HG02763 (cell line): ENCODE data around the gene PRSS33.

Experiments used
- ATAC-seq: cut with Tn5 transposase; IDR thresholded peaks from one replicate; pipeline ENCODE4 v1.9.1; 2021; ENCODE audit warnings: mild to moderate bottlenecking, moderate library complexity; ENCODE audit not compliant: unreplicated experiment

PRSS33 gene, protein sequence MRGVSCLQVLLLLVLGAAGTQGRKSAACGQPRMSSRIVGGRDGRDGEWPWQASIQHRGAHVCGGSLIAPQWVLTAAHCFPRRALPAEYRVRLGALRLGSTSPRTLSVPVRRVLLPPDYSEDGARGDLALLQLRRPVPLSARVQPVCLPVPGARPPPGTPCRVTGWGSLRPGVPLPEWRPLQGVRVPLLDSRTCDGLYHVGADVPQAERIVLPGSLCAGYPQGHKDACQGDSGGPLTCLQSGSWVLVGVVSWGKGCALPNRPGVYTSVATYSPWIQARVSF

DNA sequence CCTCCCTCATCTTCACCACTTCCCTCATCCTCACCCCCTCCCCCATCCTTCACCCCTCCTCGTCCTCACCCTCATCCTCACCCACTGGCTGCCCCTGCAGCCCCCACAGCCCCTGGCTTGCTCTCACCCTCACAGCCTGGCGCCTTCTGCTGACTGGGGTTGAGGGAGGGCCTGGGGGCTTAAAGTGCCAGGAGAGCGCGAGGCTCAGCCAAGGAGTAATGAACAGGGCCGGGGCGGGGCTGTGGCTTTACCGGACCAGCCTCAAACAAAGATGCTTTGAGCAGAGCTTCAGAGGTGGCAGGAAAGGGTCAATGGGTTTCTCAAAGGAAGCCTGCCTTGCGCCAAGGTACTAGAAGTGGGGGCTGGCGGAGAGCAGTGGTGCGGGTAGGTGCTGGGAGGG lies at the start of gene PRSS33:
PRSS33 (minus strand) TSS at position 155 of the 400 bp plus-strand sequence. CDS start 1,013 bp downstream, outside the sequence.
- no peak for ATAC-seq

- no peak for ATAC-seq
These were observed 49.5 kb upstream of the PRSS33 start for GRCh38 chr16:2836646-2837508.

DNA sequence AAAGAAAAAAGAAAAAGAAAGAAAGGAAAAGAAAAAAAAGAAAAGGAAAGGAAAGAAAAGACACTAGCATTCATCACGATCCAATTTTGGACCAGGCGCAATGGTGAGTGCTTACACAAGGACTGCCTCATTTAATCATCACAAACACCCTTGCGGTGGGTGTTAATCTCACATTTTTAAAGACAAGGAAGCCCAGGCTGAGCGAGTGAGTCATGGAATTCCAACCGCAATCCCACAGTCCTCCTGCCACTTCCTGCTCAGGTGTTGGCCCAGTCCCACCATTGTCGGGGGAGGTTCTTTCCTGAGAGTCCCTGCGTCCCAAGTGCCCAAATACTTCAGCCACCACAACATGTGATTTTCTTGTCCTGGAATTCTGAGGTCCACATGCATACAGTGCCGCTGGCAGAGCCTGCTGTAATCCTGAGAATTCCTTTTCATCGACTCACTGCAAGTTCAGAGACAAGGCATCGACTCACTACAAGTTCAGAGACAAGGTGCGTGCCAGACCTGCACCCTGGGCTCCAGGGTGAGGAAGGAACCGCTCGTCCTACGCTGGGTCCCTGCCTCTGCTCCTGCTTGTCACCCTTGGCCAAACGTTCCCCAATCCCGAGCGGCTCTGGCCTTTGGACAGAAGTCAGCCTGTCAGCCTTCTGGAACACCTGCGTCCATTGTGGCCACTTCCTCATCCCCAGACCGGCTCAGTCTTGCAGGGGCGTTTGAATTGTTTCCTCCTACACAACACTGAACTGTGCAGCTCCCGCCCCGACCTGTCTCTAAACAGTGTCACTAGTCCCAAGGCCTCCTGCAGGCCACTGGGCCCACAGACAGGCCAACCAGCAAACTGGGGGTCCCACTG lies 48.5 kb upstream of the PRSS33 start:
- no peak for ATAC-seq

GRCh38 chr16:2834968-2835367 lies 47.6 kb upstream of the PRSS33 start:
- ATAC-seq = no peak

GRCh38 chr16:2833776-2834175 lies 46.4 kb upstream of the PRSS33 start:
- no peak for ATAC-seq

GRCh38 chr16:2831203-2831602 lies 43.8 kb upstream of the PRSS33 start:
- ATAC-seq = no peak

GRCh38 chr16:2830355-2830695 lies 43.0 kb upstream of the PRSS33 start:
- ATAC-seq = no peak

DNA sequence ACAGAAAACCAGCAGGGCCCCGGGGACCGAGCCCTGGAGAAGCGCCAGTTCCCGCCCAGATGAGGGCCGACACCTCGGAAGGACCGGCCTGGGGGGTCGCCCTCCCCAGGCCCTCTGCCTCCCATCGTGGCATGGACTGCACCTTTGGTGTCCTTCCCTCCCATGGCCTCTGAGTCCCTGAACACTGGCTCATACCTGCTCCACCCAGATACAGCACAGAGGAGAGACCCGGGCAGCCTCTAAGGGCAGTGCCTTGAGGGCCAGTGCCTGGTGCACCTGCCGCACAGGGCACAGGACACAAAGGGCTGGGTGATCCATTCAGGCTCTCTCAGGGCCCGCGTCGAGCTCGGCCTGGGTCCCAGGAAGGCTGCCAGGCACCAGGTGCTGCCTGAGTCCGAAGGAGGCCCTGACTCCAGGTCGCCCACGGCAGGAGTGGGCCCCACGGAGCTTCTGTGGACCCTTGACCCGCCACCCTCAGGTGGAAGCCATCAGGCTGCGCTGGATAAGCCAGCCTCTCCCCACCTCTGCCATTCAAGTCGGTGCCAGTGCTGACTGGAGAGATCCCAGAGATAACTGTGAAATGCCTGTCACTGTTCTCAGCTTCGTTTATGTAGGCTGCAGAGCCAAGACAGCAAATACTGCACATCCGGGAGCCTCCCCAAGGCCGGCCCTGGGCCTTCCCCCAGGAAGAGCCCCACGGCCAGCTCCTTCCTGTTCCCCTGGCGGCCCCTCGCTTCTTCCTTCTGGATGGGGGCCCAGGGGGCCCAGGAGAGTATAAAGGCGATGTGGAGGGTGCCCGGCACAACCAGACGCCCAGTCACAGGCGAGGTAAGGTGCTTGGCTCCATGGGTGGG lies 42.4 kb upstream of the PRSS33 start, which contains the start of gene ZG16B:
ZG16B (plus strand) TSS at position 803 of the 854 bp plus-strand sequence. CDS start 139 bp downstream, outside the sequence.
- no peak for ATAC-seq

DNA sequence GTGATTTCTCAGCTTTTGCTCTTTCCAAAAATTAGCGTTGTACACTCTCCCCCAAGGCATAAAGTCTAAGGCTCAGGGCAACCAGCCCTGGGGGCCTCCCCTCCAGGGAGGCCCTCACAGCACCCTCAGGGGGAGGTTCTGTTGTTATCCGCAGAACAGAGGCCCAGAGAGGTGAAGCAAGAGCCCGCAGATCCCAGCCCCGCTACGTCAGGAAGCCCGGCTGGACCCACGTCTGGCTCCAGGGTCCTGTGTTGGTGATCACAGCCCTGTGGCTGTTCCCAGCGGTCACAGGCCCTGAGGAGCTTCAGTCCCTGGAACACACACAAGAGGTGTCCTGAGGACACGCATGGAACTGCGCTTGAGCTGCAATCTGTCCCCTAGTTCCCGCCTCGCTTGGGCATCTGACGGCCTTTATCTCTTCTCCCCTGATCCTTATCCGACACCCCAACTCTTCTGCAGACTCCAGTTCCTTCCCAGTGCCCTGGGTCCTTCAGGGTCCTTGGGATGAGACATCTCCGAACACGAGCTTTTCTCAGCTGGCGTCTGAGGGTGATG lies 41.6 kb upstream of the PRSS33 start:
- no peak for ATAC-seq

GRCh38 chr16:2828521-2828840 lies 41.1 kb upstream of the PRSS33 start:
- no peak for ATAC-seq

DNA sequence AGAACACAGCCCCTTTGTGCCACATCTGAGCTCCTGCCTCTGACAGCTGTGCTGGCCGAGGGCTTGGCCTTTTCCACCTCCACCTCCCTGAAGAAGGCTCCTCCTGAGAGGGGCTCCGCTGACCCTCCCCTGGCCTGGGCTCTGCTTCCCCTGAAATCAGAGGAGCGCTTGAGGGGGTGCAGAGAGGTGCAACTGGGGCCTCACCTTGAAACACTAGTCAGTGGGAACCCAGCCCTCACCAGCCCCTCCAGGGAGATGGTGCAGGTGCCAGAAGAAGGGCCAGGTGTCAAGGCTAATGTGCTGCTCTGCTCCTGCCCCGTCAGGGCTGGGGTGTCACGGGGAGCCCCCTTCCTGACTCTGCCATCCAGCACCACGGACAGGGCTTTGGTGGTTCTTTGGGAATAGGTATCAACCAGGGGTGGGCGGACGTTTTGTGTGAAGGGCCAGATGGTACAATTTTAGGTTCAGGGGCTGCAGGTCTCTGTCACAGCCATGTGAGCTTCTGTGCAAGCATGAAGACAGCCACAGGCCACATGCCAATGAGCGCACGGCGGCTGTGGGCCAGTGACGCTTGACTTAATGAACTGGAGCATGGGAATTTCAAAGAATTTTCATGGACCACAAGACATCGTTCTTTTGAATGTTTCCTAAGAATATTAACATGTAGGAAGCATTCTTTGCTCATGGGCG lies 40.6 kb upstream of the PRSS33 start:
- ATAC-seq = no peak

DNA sequence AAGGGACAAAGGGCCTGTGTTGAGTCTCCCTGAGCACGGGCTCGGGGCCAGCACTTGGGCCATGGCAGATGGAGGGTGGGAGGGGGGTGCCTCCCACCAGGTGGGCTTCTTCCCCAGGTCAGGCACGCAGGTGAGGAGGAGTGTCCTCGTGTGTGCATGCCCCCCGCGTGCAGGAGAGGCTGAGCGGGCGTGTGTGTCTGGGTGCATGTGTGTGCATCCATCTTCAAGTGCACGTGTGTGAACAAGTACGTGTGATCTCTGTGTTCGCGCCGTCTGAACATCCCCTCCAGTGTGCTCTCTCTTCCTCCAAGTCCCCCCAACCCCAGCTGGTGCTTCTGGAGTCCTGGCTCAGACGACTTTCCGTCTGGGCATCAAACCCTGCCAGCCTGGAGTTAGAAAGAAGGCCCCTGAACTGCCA lies 40.0 kb upstream of the PRSS33 start:
- ATAC-seq = no peak

- ATAC-seq = no peak
These were observed 39.4 kb upstream of the PRSS33 start for GRCh38 chr16:2826591-2827373.

GRCh38 chr16:2825906-2826305 lies 38.5 kb upstream of the PRSS33 start:
- ATAC-seq = no peak

GRCh38 chr16:2825049-2825742 lies 37.8 kb upstream of the PRSS33 start:
- no peak for ATAC-seq

- no peak for ATAC-seq
These were observed 37.3 kb upstream of the PRSS33 start for GRCh38 chr16:2824626-2825025.

- no peak for ATAC-seq
These were observed 35.1 kb upstream of the PRSS33 start for GRCh38 chr16:2822496-2822895.

DNA sequence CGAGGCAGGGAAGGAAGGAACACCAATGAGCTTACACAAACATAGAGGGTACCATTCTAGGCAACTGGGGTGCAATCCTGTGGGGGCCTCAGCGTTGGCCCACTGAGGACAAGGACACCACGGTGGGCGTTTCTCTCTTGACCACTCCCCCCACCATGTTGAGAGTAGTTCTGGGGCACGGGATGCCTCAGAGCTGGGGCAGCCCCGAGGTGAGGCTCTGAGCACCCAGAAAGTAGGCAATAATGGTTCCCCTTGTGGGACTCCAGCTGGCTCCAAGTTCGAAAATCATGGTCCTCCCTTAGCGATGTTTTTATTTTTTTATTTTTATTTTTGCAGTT lies 34.8 kb upstream of the PRSS33 start:
- no peak for ATAC-seq
